Lower lobe of right lung (tissue), 2 donors: ENCODE data around the gene SHKBP1. TPM values are rescaled to one million over a fixed set of nuclear protein-coding genes. Genes with fewer than 3 reads are reported as not detected.

Experiments
- ATAC-seq, 2 donors: fragments of 200-7000 bp; cut with Tn5 transposase; one replicate each; pipeline ENCODE4 v1.9.1; 2020 to 2022; ENCODE audit warnings: mild to moderate bottlenecking in 2 of 2, moderate library complexity in 2 of 2
- DNase-seq: peaks from one replicate; pipeline ENCODE4 v3.0.0-alpha.2; 2020
- H3K27ac ChIP-seq: fragments of 200-600 bp; one replicate; pipeline ENCODE4 v1.8.0; 2022
- H3K27me3 ChIP-seq: fragments of 200-600 bp; one replicate; pipeline ENCODE4 v1.8.0; 2022; ENCODE audit warnings: low read depth
- H3K36me3 ChIP-seq: fragments of 200-600 bp; one replicate; pipeline ENCODE4 v1.8.0; 2022; ENCODE audit warnings: mild to moderate bottlenecking
- H3K4me1 ChIP-seq: fragments of 200-600 bp; one replicate; pipeline ENCODE4 v1.8.0; 2022
- H3K4me3 ChIP-seq: fragments of 200-600 bp; one replicate; pipeline ENCODE4 v1.8.0; 2022; ENCODE audit warnings: mild to moderate bottlenecking
- H3K9me3 ChIP-seq: fragments of 200-600 bp; one replicate; pipeline ENCODE4 v1.8.0; 2022
- intact Hi-C: fragments of 100-400 bp; cut with DNase I; formaldehyde crosslinking; loops from one replicate; pipeline ENCODE4 v1.11.0; 2022
- total RNA-seq: library from RNA; stranded (reverse); fragmentation: NEBNext Ultra II Directional; extraction: Animal tissue kit (Norgen Biotek cat#: 25700); gene quantifications from one replicate; pipeline ENCODE4 v1.2.1, GENCODE V29; 2021
- TF ChIP-seq, protein P1 (sequence below): fragments of 200-600 bp; IDR thresholded peaks from one replicate; pipeline ENCODE4 v1.8.0; 2022; ENCODE audit warnings: antibody characterized with exemption, mild to moderate bottlenecking
- donor health status: DM: no; HTN: yes; CAD: no; lungs with severe emphysema.

Gene SHKBP1
- total RNA-seq, 1 donor from 2014 or later: 91.2 TPM

DNA sequence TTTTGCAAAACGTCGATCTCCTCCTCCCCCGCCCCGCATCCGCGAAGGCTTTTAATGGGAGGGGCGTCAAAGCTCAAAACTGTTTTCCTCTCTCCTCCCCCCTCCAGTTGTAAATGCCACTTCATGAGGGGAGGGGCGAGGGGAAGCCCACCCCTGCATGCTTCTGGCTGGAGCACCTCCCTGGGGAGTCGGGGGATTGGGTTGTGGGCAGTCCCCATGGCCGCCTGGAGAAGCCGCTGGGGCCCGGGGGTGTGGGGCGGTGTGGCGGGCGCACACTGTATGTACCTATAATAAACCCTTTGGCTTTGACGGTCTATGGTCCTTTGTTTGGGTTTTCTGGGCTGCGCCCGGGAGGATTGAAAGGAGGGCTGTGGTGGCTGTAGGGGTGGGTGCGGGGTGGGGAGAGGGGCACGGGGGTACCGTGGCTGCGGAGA lies 505 bp upstream of the SHKBP1 start:
- Histone ChIP-seq H3K4me1 (peaks cover 11% of the 10 kb centered on the region), H3K9me3 (no peaks in the 10 kb centered on the region), H3K4me3 (peak overlapping the region; percentile 71), H3K27ac (peak overlapping the region; percentile 82), H3K27me3 (no peaks in the 10 kb centered on the region), H3K36me3 (peaks cover 20% of the 10 kb centered on the region)
- TF ChIP-seq, protein P1, sequence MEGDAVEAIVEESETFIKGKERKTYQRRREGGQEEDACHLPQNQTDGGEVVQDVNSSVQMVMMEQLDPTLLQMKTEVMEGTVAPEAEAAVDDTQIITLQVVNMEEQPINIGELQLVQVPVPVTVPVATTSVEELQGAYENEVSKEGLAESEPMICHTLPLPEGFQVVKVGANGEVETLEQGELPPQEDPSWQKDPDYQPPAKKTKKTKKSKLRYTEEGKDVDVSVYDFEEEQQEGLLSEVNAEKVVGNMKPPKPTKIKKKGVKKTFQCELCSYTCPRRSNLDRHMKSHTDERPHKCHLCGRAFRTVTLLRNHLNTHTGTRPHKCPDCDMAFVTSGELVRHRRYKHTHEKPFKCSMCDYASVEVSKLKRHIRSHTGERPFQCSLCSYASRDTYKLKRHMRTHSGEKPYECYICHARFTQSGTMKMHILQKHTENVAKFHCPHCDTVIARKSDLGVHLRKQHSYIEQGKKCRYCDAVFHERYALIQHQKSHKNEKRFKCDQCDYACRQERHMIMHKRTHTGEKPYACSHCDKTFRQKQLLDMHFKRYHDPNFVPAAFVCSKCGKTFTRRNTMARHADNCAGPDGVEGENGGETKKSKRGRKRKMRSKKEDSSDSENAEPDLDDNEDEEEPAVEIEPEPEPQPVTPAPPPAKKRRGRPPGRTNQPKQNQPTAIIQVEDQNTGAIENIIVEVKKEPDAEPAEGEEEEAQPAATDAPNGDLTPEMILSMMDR: no peak
- DNase-seq (no peak), ATAC-seq (peak; percentile 1 to 16)
- intact Hi-C loops: no loop called here

DNA sequence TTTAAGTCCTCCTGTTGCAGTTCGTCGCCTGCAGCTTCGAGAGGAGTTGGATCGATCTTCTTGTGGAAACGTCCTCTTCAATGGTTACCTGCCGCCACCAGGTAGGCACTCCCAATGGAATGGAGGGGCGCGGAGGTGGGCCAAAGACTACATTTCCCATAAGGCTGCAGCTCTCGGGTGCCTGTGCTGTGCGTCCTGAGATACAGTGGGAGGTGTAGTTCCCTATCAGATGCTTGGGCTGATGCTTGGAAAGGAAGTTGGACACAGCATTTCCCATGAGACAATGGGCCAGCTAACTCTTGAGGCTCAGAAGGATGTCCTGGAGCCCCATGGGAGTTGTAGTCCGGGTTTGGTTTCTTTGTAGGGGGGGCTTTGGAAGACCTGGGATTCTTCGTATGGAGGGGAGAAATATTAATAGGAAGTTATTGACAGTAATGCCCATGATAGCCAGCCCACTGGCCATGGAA lies 1.8 kb downstream of the SHKBP1 start:
- ATAC-seq: no peak
- intact Hi-C loops: no loop called here
- no peak overlapping the region for H3K27ac ChIP-seq
- H3K36me3 ChIP-seq: peaks cover 44% of the 10 kb centered on the region
- H3K4me3 ChIP-seq: no peak overlapping the region
- H3K9me3 ChIP-seq: no peaks in the 10 kb centered on the region
- TF ChIP-seq, protein P1: no peak
- no peaks in the 10 kb centered on the region for H3K27me3 ChIP-seq
- no peak for DNase-seq
- H3K4me1 ChIP-seq: peaks cover 11% of the 10 kb centered on the region

DNA sequence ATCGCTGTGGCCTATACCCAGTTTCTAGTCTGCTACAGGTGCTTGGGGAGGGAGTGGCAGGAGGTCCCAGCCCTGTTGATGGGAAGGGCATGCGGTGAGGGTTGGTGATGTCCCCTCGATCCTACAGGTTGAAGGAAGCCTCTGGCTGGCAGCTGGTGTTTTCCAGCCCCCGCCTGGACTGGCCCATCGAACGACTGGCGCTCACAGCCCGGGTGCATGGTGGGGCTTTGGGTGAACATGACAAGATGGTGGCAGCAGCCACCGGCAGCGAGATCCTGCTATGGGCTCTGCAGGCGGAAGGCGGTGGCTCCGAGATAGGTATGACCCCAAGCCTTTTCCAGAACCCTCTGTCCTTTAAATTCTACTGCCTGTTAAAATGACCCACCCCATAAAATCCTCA lies 3.9 kb downstream of the SHKBP1 start:
- no peaks in the 10 kb centered on the region for H3K27me3 ChIP-seq
- H3K27ac ChIP-seq: peak overlapping the region; percentile 66
- H3K36me3 ChIP-seq: peaks cover 65% of the 10 kb centered on the region
- H3K9me3 ChIP-seq: no peaks in the 10 kb centered on the region
- no peak for DNase-seq
- no peak for ATAC-seq
- peaks cover 11% of the 10 kb centered on the region for H3K4me1 ChIP-seq
- H3K4me3 ChIP-seq: no peak overlapping the region
- intact Hi-C loops: no loop called here
- TF ChIP-seq, protein P1: no peak

DNA sequence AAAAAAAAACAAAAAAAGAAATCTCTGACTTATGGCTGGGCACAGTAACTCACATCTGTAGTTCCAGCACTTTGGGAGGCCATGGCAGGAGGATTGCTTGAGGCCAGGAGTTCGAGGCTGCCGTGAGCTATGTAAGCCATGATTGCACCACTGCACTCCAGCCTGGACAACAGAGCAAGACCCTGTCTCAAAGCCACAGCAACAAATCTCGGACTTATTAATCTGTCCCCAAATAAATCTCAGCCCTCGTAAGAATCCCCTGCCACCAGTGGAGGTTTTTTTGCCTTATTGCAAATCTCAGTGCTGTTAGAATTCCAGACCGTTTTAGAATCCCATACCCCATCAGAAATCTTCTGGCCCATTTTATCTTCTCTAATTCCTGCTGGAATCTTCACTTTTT lies 4.9 kb downstream of the SHKBP1 start:
- H3K36me3 ChIP-seq: peaks cover 74% of the 10 kb centered on the region
- intact Hi-C loops: no loop called here
- H3K4me1 ChIP-seq: peaks cover 11% of the 10 kb centered on the region
- H3K27ac ChIP-seq: no peak overlapping the region
- TF ChIP-seq, protein P1: no peak
- ATAC-seq (no peak), DNase-seq (no peak)
- no peak overlapping the region for H3K4me3 ChIP-seq
- H3K9me3 ChIP-seq: no peaks in the 10 kb centered on the region
- H3K27me3 ChIP-seq: no peaks in the 10 kb centered on the region

DNA sequence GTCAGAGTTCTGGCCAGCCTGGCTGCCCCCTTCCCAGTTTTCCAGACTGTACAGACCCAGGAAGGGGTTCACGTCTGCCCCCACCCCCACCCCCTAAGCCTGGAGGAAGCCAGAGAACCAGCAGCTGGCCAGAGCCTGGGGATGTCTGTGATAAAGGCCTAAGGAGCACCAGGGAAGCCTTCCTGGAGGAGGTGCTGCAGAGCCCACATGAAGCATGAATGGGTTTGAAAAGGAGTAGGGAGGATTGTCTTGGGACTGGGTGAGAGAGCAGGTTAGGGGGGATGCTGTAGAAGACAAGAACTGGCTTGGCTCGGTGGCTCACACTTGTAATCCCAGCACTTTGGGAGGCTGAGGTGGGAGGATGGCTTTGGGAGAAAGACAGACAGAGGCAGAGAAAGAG lies 5.8 kb downstream of the SHKBP1 start:
- peaks cover 8% of the 10 kb centered on the region for H3K4me1 ChIP-seq
- H3K4me3 ChIP-seq: no peak overlapping the region
- intact Hi-C loops: no loop called here
- TF ChIP-seq, protein P1: no peak
- no peak for DNase-seq
- H3K9me3 ChIP-seq: no peaks in the 10 kb centered on the region
- H3K27ac ChIP-seq: no peak overlapping the region
- ATAC-seq: no peak
- H3K27me3 ChIP-seq: no peaks in the 10 kb centered on the region
- peaks cover 83% of the 10 kb centered on the region for H3K36me3 ChIP-seq

DNA sequence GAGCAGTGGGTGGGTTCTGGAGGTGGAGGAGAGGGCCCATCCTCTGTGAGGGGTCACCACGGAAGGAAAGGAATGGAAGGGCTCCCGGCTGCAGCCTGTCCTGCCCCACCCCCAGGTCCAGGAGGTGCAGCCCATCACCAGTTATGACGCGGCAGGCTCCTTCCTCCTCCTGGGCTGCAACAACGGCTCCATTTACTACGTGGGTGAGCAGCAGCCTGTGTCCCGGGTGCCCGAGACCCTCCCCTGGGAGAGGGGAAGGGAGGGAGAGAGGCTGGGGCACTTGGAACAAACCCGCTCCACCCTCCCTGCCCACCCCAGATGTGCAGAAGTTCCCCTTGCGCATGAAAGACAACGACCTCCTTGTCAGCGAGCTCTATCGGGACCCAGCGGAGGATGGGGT lies 6.6 kb downstream of the SHKBP1 start:
- no peak for DNase-seq
- no peaks in the 10 kb centered on the region for H3K27me3 ChIP-seq
- no peak overlapping the region for H3K4me3 ChIP-seq
- no peaks in the 10 kb centered on the region for H3K9me3 ChIP-seq
- TF ChIP-seq, protein P1: no peak
- H3K36me3 ChIP-seq: peaks cover 92% of the 10 kb centered on the region
- no peak overlapping the region for H3K27ac ChIP-seq
- intact Hi-C loops: no loop called here
- H3K4me1 ChIP-seq: peaks cover 2% of the 10 kb centered on the region
- no peak for ATAC-seq
